Measurements from ENCODE around the gene MTPN.

DNA sequence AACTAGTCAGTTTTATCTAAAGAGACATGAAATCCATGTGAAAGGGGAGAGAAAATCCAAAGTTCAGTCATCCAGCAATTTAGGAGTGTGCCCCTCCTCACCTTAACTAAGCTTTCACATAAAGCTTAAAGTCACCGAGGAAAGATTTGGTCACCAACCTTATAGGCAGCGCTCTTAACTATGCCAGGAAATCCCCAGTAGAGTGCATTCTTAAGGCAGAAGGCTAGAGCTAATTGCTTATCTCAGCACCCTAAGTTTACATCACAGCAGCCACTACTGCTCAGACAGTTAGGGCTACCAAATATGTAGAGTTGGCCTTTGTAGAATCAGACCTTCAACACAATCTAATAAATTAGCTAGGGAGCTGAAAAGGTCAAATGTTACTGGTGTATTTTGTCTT, 47.9 kb downstream of the MTPN start:
- TF ChIP-seq, protein P1, sequence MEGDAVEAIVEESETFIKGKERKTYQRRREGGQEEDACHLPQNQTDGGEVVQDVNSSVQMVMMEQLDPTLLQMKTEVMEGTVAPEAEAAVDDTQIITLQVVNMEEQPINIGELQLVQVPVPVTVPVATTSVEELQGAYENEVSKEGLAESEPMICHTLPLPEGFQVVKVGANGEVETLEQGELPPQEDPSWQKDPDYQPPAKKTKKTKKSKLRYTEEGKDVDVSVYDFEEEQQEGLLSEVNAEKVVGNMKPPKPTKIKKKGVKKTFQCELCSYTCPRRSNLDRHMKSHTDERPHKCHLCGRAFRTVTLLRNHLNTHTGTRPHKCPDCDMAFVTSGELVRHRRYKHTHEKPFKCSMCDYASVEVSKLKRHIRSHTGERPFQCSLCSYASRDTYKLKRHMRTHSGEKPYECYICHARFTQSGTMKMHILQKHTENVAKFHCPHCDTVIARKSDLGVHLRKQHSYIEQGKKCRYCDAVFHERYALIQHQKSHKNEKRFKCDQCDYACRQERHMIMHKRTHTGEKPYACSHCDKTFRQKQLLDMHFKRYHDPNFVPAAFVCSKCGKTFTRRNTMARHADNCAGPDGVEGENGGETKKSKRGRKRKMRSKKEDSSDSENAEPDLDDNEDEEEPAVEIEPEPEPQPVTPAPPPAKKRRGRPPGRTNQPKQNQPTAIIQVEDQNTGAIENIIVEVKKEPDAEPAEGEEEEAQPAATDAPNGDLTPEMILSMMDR (IDR thresholded peaks at IDR 0.05; ENCODE audit: low read length), result no peak
- no peak for TF ChIP-seq EZH2 (optimal IDR thresholded peaks at IDR 0.05; ENCODE audit: low read depth, low read length)
- no peak for TF ChIP-seq EZH2phosphoT487 (IDR thresholded peaks at IDR 0.05; ENCODE audit: low read length)

All from MM.1S (cell line).